Stimulated activated CD4-positive, alpha-beta T cell treated with anti-CD3 and anti-CD28 coated beads, Interleukin-15, amount 100 ng/mL, for 48 hours (primary cell): ENCODE results near the gene RFX3.

ENCODE experiments used
- DNase-seq, 2 donors: peaks; one replicate each; pipeline ENCODE4 v3.0.0-alpha.2; 2020; ENCODE audit warnings: low read depth in 2 of 2

RFX3 gene

DNA sequence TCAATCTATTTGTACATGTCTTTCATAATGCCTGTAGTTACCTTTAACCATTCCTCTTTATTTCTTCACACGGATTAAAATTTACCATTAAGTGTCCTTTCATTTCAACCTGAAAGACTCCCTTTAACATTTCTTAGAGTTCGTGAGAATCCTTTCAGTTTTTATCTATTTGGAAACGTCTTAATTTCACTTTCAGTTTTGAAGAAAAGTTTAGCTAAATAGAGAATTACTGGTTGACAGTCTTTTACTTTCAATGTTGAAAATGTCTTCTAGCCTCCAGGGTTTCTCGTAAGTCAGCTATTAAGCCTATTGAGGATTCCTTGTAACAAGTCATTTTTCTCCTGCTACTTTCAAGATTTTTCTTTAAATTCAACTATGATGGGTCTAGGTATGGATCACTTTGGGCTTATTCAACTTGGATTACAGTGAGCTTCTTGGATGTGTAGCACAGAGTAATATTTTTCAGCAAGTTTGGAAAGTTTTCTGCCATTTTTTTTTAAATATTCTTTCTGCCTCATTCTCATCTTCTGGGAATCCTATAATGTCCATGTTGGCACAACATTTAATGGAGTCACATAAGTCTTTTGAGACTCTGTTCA is 48.5 kb downstream of the RFX3 start:
- DNase-seq, result no peak

- no peak for DNase-seq
Measured at GRCh38 chr9:3475300-3476020, 50.3 kb downstream of the RFX3 start.

- no peak for DNase-seq
Measured at GRCh38 chr9:3474821-3475220, 51.0 kb downstream of the RFX3 start.

- no peak for DNase-seq
Measured at GRCh38 chr9:3473405-3473804, 52.4 kb downstream of the RFX3 start.

DNA sequence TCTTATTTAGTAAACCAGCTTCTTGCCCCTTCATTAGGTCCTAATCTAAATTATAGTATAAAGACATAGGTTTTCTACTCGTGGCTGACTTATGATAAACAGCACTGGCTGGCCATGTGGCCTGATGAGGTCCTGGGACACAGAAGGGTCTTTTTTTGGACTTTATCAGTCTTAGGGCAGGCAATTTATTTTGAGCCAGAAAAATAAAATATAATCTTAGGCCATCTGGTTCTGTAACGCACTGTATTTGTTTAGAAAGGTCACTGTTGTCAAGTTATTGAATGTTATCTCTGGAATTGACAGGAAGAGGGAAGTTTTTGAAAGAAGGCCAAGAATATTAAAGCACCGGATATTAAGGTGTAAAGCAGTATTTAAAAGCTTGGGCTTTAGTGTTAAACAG is 53.9 kb downstream of the RFX3 start:
- no peak for DNase-seq

GRCh38 chr9:3468421-3469205 is 57.2 kb downstream of the RFX3 start:
- DNase-seq, result no peak

- peak in 1 of 2 donors; percentile 35 for DNase-seq
Measured at GRCh38 chr9:3467593-3468219, 58.1 kb downstream of the RFX3 start.

GRCh38 chr9:3464033-3464638 is 61.7 kb downstream of the RFX3 start:
- no peak for DNase-seq

DNA sequence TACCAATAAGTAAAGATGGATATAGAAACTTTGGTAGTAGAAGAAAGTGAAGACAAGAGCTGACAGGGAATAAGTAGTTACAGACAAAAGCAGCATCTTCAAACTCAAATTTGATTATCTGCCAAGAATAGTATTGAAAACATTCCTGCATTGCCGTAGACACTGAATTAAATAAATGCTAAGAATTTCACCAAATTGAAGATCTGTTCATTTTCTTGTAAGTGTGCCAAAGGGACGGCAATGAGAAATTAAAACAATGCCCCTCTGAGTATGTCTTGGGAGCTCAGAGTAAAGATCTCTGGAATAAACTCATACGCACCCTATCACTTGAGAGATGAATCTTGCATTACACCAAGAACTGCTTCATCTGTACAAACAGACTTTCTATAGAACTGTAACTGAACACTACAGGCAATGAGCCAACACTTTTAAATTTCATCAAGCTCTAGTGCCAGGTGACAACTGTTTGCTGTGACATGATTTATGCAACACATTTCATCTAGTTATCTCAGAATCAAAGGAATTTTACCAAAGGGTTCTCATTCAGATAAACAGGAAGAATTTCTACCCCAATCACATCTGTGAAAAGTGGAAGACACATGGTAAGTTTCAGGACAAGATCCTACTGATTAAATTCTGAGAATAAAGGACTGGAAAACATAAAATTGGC is 66.9 kb downstream of the RFX3 start:
- DNase-seq, result no peak

- no peak for DNase-seq
Measured at GRCh38 chr9:3457175-3457574, 68.6 kb downstream of the RFX3 start.

DNA sequence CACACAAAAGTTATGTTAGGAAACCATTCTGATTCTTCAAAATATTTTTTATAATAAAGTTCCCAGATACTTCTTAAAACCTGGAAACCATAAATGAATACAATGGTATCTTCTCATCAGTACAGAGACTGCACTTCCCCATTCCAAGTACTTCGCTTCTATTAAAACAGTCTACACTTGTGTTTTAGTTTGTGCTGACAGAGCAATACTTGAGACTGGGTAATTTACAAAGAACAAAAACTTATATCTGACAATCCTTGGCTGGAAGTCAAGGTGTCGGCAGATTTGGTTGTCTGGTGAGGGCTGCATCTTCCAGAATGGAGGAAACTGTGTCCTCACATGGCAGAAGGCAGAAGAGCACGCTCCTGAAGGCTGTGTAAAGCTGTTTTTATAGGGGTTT is 70.1 kb downstream of the RFX3 start:
- DNase-seq, result no peak

GRCh38 chr9:3455094-3455493 is 70.7 kb downstream of the RFX3 start:
- no peak for DNase-seq

- no peak for DNase-seq
Measured at GRCh38 chr9:3451956-3452355, 73.8 kb downstream of the RFX3 start.

DNA sequence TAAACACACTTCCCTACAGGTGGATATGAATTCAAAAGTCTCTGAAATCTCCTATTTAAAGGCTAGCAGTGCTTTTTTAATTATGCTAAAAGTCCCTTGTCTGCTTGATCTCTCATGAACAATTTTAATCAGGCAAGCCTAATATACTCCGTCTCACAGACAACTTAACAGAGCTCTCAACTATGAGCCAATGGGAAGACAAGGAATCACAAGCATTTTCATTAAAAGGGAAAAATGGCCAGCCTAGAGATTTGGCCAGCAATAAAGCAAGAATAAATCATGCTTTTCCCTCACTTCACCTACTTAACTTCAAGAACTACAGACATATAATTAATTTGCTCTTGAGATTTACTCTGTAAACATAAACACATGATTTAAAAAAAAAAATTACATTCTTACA is 78.0 kb downstream of the RFX3 start:
- no peak for DNase-seq

GRCh38 chr9:3447143-3447542 is 78.7 kb downstream of the RFX3 start:
- no peak for DNase-seq

- no peak for DNase-seq
Measured at GRCh38 chr9:3446313-3446712, 79.5 kb downstream of the RFX3 start.

- DNase-seq, result no peak
Measured at GRCh38 chr9:3444016-3444415, 81.8 kb downstream of the RFX3 start.

DNA sequence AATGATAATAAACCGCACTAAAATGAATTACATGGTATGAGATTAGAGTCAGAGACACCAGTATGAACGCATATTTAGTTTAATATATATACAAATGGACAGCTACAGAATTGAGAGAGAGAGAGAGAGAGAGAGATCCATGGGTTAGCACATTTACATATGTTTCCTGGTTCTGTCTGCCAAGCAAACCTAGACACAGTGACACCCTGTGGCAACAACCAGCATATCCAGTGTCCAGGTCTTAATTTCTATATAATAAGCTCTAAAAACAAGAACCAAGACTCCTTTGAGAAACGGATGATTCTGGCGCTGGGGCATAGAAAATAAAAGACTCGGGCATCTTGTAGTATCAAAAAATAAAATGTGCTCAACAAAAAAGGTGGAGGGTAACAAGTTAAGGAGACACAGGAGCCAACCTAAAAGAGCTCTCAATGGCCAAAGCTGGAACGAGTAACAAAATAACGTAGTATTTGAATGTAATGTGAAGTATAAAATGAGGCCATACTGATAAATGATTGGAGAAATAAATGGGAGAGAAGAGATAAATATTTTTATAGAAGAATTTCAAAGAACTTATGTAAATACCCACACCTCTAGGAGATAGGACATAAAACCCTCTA is 84.5 kb downstream of the RFX3 start:
- peak; percentile 8 to 17 for DNase-seq

GRCh38 chr9:3436629-3437420 is 89.0 kb downstream of the RFX3 start:
- DNase-seq, result no peak

- DNase-seq, result no peak
Measured at GRCh38 chr9:3435732-3436131, 90.1 kb downstream of the RFX3 start.
